ENCODE measurements around the gene URI1. TPM values are rescaled to one million over a fixed set of nuclear protein-coding genes. Genes with fewer than 3 reads are reported as not detected.

URI1 gene
- total RNA-seq, 4 donors from 2014 or later = 28.1 to 146 (median 48.0) TPM

- TF ChIP-seq EP300 (IDR thresholded peaks at IDR 0.05; ENCODE audit: low read depth) (no peak), CTCF (IDR thresholded peaks at IDR 0.05) (no peak), POLR2AphosphoS5 (IDR thresholded peaks at IDR 0.05) (no peak)
- 100% methylated on average over 1 of the region's 1 CpG for WGBS, 2 donors (ENCODE audit: low coverage in 1 of 2)
- intact Hi-C loops (cut with DNase I; ENCODE audit: low total_unique reads) (no loop called here), in situ Hi-C loops (cut with MboI; ENCODE audit: low pct_ligation_motif_present in 1 of 4, low pct_unique_long_range_greater_than_20kb in 1 of 4, low sequenced_read_pairs in 3 of 4) (no loop called here)
- Histone ChIP-seq H3K36me3 (peaks cover 0 to 8% (median 0%) of the 10 kb centered on the region in 4 donors), H3K27me3 (no peaks in the 10 kb centered on the region), H3K4me3 (no peak overlapping the region), H3K27ac (no peak overlapping the region), H3K4me1 (peaks cover 0 to 21% (median 5%) of the 10 kb centered on the region in 4 donors), H3K9me3 (peaks cover 0 to 7% of the 10 kb centered on the region in 2 donors)
- DNase-seq = no peak
Observed at GRCh38 chr19:30026933-30027332, 84.9 kb downstream of the URI1 start.

GRCh38 chr19:30028118-30028991 is 86.3 kb downstream of the URI1 start:
- Histone ChIP-seq H3K27me3 (no peaks in the 10 kb centered on the region), H3K4me1 (peaks cover 0 to 16% (median 3%) of the 10 kb centered on the region in 4 donors), H3K4me3 (no peak overlapping the region), H3K36me3 (peaks cover 0 to 13% (median 0%) of the 10 kb centered on the region in 4 donors), H3K9me3 (no peaks in the 10 kb centered on the region), H3K27ac (no peak overlapping the region)
- no peak for TF ChIP-seq POLR2AphosphoS5 (IDR thresholded peaks at IDR 0.05)
- in situ Hi-C loops (cut with MboI; ENCODE audit: low pct_ligation_motif_present in 1 of 4, low pct_unique_long_range_greater_than_20kb in 1 of 4, low sequenced_read_pairs in 3 of 4) = no loop called here
- DNase-seq = no peak
- intact Hi-C loops (cut with DNase I; ENCODE audit: low total_unique reads) = no loop called here
- WGBS, 2 donors (ENCODE audit: low coverage in 1 of 2) = 34 to 49% methylated on average over 2 of the region's 2 CpGs

- H3K27ac ChIP-seq = no peak overlapping the region
- in situ Hi-C loops (cut with MboI; ENCODE audit: low pct_ligation_motif_present in 1 of 4, low pct_unique_long_range_greater_than_20kb in 1 of 4, low sequenced_read_pairs in 3 of 4) = no loop called here
- peaks cover 0 to 15% (median 3%) of the 10 kb centered on the region in 4 donors for H3K4me1 ChIP-seq
- no peak for DNase-seq
- no peaks in the 10 kb centered on the region for H3K9me3 ChIP-seq
- WGBS, 2 donors (ENCODE audit: low coverage in 1 of 2) = 86 to 100% methylated on average over 1 of the region's 1 CpG
- intact Hi-C loops (cut with DNase I; ENCODE audit: low total_unique reads) = no loop called here
- TF ChIP-seq EP300 (IDR thresholded peaks at IDR 0.05; ENCODE audit: low read depth) = no peak
- TF ChIP-seq POLR2AphosphoS5 (IDR thresholded peaks at IDR 0.05) = no peak
- TF ChIP-seq POLR2A (IDR thresholded peaks at IDR 0.05) = no peak
- TF ChIP-seq CTCF (IDR thresholded peaks at IDR 0.05) = no peak
- H3K36me3 ChIP-seq = peaks cover 0 to 13% (median 0%) of the 10 kb centered on the region in 4 donors
- no peak overlapping the region for H3K4me3 ChIP-seq
- no peaks in the 10 kb centered on the region for H3K27me3 ChIP-seq
Observed at GRCh38 chr19:30028992-30029343, 86.9 kb downstream of the URI1 start.

- intact Hi-C loops (cut with DNase I; ENCODE audit: low total_unique reads) (no loop called here), in situ Hi-C loops (cut with MboI; ENCODE audit: low pct_ligation_motif_present in 1 of 4, low pct_unique_long_range_greater_than_20kb in 1 of 4, low sequenced_read_pairs in 3 of 4) (no loop called here)
- Histone ChIP-seq H3K9me3 (no peaks in the 10 kb centered on the region), H3K27me3 (no peaks in the 10 kb centered on the region), H3K4me3 (no peak overlapping the region), H3K36me3 (peaks cover 0 to 19% (median 3%) of the 10 kb centered on the region in 4 donors), H3K4me1 (peaks cover 0 to 11% (median 3%) of the 10 kb centered on the region in 4 donors), H3K27ac (no peak overlapping the region)
- WGBS, 2 donors (ENCODE audit: low coverage in 1 of 2) = 76 to 88% methylated on average over 2 to 4 of the region's 4 CpGs
- TF ChIP-seq CTCF (IDR thresholded peaks at IDR 0.05) (no peak), EP300 (IDR thresholded peaks at IDR 0.05; ENCODE audit: low read depth) (no peak), POLR2AphosphoS5 (IDR thresholded peaks at IDR 0.05) (no peak), POLR2A (IDR thresholded peaks at IDR 0.05) (no peak)
- DNase-seq = no peak
Observed at GRCh38 chr19:30029721-30030510, 87.9 kb downstream of the URI1 start.
